BLaER1 treated with 17β-estradiol and CSF1 and Interleukin-3, amounts not matched to agents 10 nM and 100 nM (cell line): Measurements from ENCODE around the gene PCGF3.
A peak's percentile ranks its signal among the peaks of the same experiment; 100 is the strongest.

Experiments used
- H3K27ac ChIP-seq, 11 experiments: shearing (Covaris generic); formaldehyde crosslinking; 2 replicates each; pipeline ENCODE4 v1.8.1; 2022
- H3K27me3 ChIP-seq, 11 experiments: shearing (Covaris generic); formaldehyde crosslinking; 2 replicates each; pipeline ENCODE4 v1.8.1; 2022
- H3K36me3 ChIP-seq, 11 experiments: shearing (Covaris generic); formaldehyde crosslinking; 2 replicates each; pipeline ENCODE4 v1.8.1; 2022
- H3K4me1 ChIP-seq, 10 experiments: shearing (Covaris generic); formaldehyde crosslinking; 2 replicates each; pipeline ENCODE4 v1.8.1; 2022
- H3K4me2 ChIP-seq, 11 experiments: shearing (Covaris generic); formaldehyde crosslinking; 2 replicates each; pipeline ENCODE4 v1.8.1; 2022
- H3K4me3 ChIP-seq, 10 experiments: shearing (Covaris generic); formaldehyde crosslinking; 2 replicates each; pipeline ENCODE4 v1.8.1; 2022
- H3K9ac ChIP-seq, 11 experiments: shearing (Covaris generic); formaldehyde crosslinking; 2 replicates each; pipeline ENCODE4 v1.8.1; 2022
- H3K9me3 ChIP-seq, 11 experiments: shearing (Covaris generic); formaldehyde crosslinking; replicated peaks in 1 of 11; 2 replicates each; pipeline ENCODE4 v1.8.1; 2022
- H4K20me1 ChIP-seq, 11 experiments: shearing (Covaris generic); formaldehyde crosslinking; 2 replicates each; pipeline ENCODE4 v1.8.1; 2022
- Cebpa-rat ChIP-seq, 11 experiments: shearing (Covaris generic); IDR thresholded peaks; 2 replicates each; pipeline ENCODE4 v1.8.1; 2022

PCGF3 gene

DNA sequence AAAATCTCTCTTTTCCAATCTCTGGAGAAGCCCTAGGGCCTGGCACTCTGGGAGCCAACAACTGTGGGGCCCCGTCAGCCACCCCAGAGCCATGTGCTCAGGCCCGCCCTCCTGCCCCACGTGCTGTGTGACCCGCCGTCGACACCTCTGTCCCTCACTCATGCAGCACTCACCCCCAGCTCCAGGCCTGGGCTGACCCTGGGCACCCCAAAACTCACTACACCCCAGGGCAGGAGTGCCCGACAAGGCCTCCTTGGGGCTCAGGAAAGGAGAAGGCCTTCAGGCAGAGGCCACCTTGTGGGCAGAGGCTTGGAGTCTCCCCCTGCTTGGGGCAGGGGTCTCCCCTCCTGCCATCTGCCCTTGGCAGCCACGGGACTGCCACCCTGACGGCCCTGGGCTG is 25.5 kb upstream of the PCGF3 start:
- H3K27me3 ChIP-seq: no peaks in the 10 kb centered on the region
- no peaks in the 10 kb centered on the region for H3K36me3 ChIP-seq
- no peak overlapping the region for H3K4me3 ChIP-seq
- H3K27ac ChIP-seq: peak overlapping the region in 6 of 11 experiments; percentile 38 to 65 (median 56); a peak in 6 of 22 replicates
- peak overlapping the region in 7 of 11 experiments; percentile 49 to 71 (median 58); a peak in 6 of 22 replicates for H3K9ac ChIP-seq
- no peak for TF ChIP-seq Cebpa-rat (IDR thresholded peaks at IDR 0.05)
- peak overlapping the region; percentile 72 to 93 (median 90); a peak in 19 of 22 replicates for H3K4me2 ChIP-seq
- peaks cover 0 to 10% (median 0%) of the 10 kb centered on the region in 11 experiments; a peak in 2 of 22 replicates for H4K20me1 ChIP-seq
- H3K9me3 ChIP-seq: no peaks in the 10 kb centered on the region
- peaks cover 65 to 83% (median 69%) of the 10 kb centered on the region in 10 experiments for H3K4me1 ChIP-seq

DNA sequence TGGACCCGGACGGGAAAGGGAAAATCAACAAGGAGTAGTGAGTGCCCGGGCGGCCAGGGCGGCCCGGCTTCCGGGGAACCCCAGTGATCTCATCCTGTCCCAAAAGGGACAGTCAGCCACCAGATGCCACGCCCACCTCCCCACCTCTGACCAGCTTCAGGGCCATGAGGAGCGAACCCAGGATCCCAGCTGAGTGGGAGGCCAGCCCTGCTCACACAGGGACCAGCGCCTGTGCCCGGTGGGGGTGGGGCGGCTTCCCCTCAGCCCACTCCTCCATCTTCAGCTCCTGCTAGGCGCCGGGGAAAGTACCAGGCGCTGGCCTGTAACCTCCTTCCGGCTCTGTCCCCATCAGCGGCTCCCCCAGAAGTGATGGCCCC is 25.1 kb upstream of the PCGF3 start:
- Histone ChIP-seq H3K27me3 (no peaks in the 10 kb centered on the region), H3K4me1 (peaks cover 61 to 79% (median 64%) of the 10 kb centered on the region in 10 experiments), H3K4me2 (peak overlapping the region; percentile 72 to 93 (median 90)), H3K36me3 (no peaks in the 10 kb centered on the region), H3K9ac (peak overlapping the region; percentile 45 to 73 (median 60); a peak in 19 of 22 replicates), H3K9me3 (no peaks in the 10 kb centered on the region), H3K4me3 (peak overlapping the region in 7 of 10 experiments; percentile 32 to 66 (median 43); a peak in 10 of 20 replicates), H4K20me1 (peaks cover 0 to 10% (median 0%) of the 10 kb centered on the region in 11 experiments; a peak in 2 of 22 replicates), H3K27ac (peak overlapping the region in 10 of 11 experiments; percentile 38 to 77 (median 54); a peak in 17 of 22 replicates)
- TF ChIP-seq Cebpa-rat (IDR thresholded peaks at IDR 0.05): no peak

DNA sequence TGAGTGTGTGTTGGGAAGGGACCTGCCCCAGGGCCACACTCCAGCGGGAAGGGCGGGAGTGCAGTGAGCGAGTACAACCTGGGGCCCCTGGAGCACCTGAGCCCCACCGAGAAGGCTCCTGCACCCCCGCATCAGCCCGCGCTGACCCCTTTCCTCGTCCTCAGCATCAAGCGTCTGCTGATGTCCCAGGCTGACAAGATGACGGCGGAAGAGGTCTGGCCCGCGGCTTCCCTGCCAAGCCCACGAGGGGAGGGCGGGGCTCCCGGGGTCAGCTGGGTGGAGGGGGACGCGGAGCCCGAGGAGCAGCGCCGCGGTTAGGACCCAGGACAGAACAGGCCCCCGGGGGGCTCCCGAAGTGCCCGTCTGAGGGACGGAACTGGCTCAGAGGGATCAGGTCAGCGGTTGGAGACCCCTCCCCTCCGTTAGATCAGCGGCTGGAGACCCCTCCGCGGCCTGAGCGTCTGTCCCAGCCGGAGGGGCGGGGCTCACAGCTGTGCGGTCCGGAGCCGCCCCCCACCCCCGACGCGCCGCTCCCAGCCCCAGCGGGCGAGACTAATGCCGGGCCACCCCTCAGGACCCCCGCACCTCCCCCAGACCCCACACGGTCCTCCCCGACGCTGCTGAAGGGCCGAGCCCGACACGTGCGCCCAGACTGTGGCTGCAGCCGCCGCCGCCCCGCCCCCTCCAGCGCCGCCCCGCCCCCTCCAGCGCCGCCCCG is 24.5 kb upstream of the PCGF3 start:
- peak overlapping the region; percentile 38 to 77 (median 52); a peak in 18 of 22 replicates for H3K27ac ChIP-seq
- peaks cover 0 to 10% (median 0%) of the 10 kb centered on the region in 11 experiments; a peak in 2 of 22 replicates for H4K20me1 ChIP-seq
- no peaks in the 10 kb centered on the region for H3K27me3 ChIP-seq
- no peak for TF ChIP-seq Cebpa-rat (IDR thresholded peaks at IDR 0.05)
- no peaks in the 10 kb centered on the region for H3K9me3 ChIP-seq
- peak overlapping the region; percentile 72 to 93 (median 90) for H3K4me2 ChIP-seq
- H3K4me3 ChIP-seq: peak overlapping the region in 7 of 10 experiments; percentile 32 to 66 (median 43); a peak in 11 of 20 replicates
- no peaks in the 10 kb centered on the region for H3K36me3 ChIP-seq
- H3K9ac ChIP-seq: peak overlapping the region; percentile 45 to 73 (median 60); a peak in 19 of 22 replicates
- H3K4me1 ChIP-seq: peaks cover 56 to 79% (median 62%) of the 10 kb centered on the region in 10 experiments

DNA sequence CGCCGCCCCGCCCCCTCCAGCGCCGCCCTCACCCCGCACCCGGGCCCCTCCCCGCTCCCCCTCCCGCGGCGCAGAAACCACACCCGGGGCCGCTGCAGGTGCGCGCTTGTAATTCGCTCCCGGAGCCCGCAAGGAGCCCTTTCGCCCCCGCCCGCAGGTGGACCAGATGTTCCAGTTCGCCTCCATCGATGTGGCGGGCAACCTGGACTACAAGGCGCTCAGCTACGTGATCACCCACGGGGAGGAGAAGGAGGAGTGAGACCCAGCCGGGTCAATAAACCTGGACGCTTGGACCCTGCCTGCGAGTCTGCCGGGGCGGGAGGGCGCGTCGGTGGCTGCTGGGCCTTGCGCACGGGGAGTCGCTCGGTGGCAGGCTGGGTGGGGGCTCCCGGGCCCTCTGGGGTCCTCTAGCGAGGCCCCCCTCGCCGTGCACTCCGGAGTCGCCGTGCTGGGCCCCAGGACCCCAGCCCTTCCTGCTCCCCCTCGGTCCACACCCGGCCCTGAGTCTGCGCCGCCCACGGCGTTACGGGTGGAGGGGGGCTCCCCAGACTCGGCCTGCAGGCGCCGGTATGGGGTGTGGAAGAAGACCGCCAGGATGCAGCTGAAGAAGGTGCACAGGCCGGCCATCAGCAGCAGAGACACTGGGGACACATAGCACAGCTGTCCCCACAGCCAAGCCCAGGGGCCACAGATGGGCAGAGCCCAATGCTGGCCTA is 23.7 kb upstream of the PCGF3 start:
- Histone ChIP-seq H3K36me3 (no peaks in the 10 kb centered on the region), H3K9ac (no peak overlapping the region), H3K4me1 (peaks cover 48 to 79% (median 58%) of the 10 kb centered on the region in 10 experiments), H3K4me2 (peak overlapping the region in 2 of 11 experiments; percentile 13 to 74; a peak in 1 of 22 replicates), H3K27me3 (no peaks in the 10 kb centered on the region), H3K4me3 (no peak overlapping the region), H3K27ac (no peak overlapping the region), H4K20me1 (0 out of 22 replicates have a peak, but pooled peaks cover 0 to 3% (median 0%) of the 10 kb centered on the region in 11 experiments), H3K9me3 (no peaks in the 10 kb centered on the region)
- no peak for TF ChIP-seq Cebpa-rat (IDR thresholded peaks at IDR 0.05)

DNA sequence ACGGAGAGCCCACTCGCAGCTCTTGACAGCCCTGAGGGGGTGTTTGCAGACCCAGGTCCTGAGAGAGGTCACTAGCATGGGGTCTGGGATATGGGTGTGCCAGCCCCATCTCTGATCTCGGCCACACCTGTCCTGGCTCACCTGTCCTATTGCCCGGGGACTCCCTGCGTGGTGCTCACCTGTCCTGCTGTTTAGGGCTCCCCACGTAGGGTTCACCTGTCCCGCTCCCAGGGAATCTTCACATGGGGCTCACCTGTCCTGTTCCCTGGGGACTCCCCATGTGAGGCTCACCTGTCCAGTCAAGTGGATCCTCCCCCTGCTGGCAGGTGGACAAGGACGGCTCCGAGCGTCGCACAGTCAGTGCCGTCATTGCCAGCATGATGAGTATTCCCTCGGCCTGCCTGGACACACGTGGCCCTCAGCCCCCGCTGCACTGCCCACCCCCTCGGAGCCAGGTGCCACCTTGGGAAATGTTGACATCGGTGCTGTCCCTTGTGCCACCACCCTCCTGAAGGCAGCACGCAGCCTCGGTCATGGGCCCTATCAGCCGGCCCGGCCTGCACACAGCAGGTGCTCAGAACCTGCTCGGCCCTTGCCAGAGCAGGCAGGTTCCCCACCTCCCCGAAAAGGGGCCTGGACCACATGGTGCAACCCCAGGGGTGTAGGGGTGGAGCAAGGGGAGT is 23.0 kb upstream of the PCGF3 start:
- Histone ChIP-seq H4K20me1 (no peaks in the 10 kb centered on the region), H3K9ac (no peak overlapping the region), H3K9me3 (no peaks in the 10 kb centered on the region), H3K27ac (no peak overlapping the region), H3K27me3 (no peaks in the 10 kb centered on the region), H3K4me1 (peaks cover 40 to 79% (median 55%) of the 10 kb centered on the region in 10 experiments), H3K36me3 (no peaks in the 10 kb centered on the region), H3K4me3 (no peak overlapping the region), H3K4me2 (peak overlapping the region in 10 of 11 experiments; percentile 37 to 74 (median 52); a peak in 16 of 22 replicates)
- TF ChIP-seq Cebpa-rat (IDR thresholded peaks at IDR 0.05): no peak

DNA sequence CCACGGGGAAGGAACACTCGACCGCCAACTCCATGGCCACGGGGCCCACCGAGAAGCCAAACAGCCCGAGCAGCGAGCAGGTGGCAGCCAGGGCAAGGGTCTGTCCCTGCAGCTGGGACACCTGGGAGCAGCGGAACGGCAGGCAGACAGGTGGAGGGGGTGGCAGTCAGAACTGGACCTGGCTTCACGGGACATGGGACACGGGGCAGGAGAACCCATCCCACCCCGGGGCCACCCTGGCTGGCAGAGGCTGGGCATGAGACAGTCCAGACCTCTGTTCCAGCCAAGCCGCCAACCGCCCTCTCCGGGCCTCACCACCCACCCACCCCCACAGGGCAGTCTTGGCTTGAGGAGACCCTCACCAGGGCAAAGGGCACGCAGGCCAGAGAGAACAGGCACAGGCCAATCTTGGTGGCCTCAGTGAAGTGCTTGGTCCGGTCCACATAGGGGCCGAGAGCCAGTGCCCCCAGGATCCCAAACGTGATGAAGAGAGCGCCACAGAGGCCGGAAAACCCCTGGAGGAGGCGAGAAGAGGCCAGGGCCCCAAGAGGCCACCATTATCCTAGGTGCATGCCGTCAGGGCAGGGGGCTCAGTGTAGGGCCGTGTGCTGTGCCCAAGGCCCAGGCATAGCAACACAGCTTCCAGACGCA is 22.3 kb upstream of the PCGF3 start:
- TF ChIP-seq Cebpa-rat (IDR thresholded peaks at IDR 0.05): no peak
- H3K4me1 ChIP-seq: peaks cover 33 to 79% (median 53%) of the 10 kb centered on the region in 10 experiments
- peaks cover 0 to 3% (median 0%) of the 10 kb centered on the region in 11 experiments; a peak in 3 of 22 replicates for H3K27me3 ChIP-seq
- H4K20me1 ChIP-seq: no peaks in the 10 kb centered on the region
- peak overlapping the region in 5 of 11 experiments; percentile 6 to 35 (median 15); a peak in 3 of 22 replicates for H3K9ac ChIP-seq
- H3K9me3 ChIP-seq: no peaks in the 10 kb centered on the region
- H3K27ac ChIP-seq: peak overlapping the region in 4 of 11 experiments; percentile 10 to 38 (median 20); a peak in 2 of 22 replicates
- H3K4me3 ChIP-seq: no peak overlapping the region
- H3K4me2 ChIP-seq: peak overlapping the region; percentile 37 to 74 (median 51); a peak in 20 of 22 replicates
- H3K36me3 ChIP-seq: no peaks in the 10 kb centered on the region

DNA sequence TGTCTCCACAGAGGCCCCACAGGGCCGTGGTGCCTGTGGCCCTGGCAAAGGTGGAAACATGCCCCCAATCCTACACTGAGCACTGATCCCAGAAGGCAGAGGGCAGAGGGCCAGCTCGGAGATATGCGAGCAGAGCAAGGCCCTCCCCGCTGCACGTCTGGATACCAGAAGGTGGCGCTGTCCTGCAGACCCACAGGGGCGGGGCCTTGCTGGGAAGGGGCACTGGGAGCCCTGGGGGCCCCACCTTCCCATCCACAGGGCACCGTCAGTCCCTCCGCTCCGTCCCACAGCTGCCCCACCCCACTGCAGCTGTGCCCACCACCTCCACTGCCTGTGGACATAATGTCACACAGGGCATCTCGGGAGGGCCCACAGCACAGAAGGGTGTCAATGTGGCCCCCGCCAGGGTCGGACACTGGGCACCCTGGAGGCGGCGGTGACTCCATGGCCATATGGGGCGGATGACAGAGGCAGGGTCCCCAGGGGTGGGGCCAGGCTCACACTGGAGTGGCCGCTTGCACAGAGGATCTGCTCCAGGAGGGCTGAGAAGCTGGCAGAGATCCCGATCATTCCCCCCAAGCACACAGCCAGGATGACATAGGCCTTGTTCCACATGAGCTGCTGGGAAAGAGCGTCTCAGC is 21.5 kb upstream of the PCGF3 start:
- H3K4me3 ChIP-seq: no peak overlapping the region
- peaks cover 0 to 11% (median 0%) of the 10 kb centered on the region in 11 experiments; a peak in 7 of 22 replicates for H3K27me3 ChIP-seq
- peaks cover 28 to 80% (median 53%) of the 10 kb centered on the region in 10 experiments for H3K4me1 ChIP-seq
- H4K20me1 ChIP-seq: no peaks in the 10 kb centered on the region
- H3K9ac ChIP-seq: peak overlapping the region in 3 of 11 experiments; percentile 6 to 15 (median 12); a peak in 2 of 22 replicates
- TF ChIP-seq Cebpa-rat (IDR thresholded peaks at IDR 0.05): no peak
- H3K4me2 ChIP-seq: peak overlapping the region; percentile 37 to 74 (median 51); a peak in 20 of 22 replicates
- no peaks in the 10 kb centered on the region for H3K36me3 ChIP-seq
- H3K27ac ChIP-seq: peak overlapping the region in 3 of 11 experiments; percentile 10 to 38 (median 28); a peak in 1 of 22 replicates
- H3K9me3 ChIP-seq: no peaks in the 10 kb centered on the region
